HepG2 (cell line): Measurements from ENCODE around the gene MCAM. TPM values are rescaled to one million over a fixed set of nuclear protein-coding genes. Genes with fewer than 3 reads are reported as not detected.
A peak's percentile ranks its signal among the peaks of the same experiment; 100 is the strongest.

Source experiments
- ATAC-seq: fragments of 200-7000 bp; cut with Tn5 transposase; 3 replicates; pipeline ENCODE4 v1.9.1; 2020; ENCODE audit warnings: mild to moderate bottlenecking, moderate library complexity
- BruUV-seq: library from RNA; stranded (reverse); fragments of 400-500 nt; replicated peaks from 2 replicates; lab custom pipeline; 2021; lab: Mats Ljungman, UMichigan
- CTCF ChIA-PET: fragments of 300-600 bp; formaldehyde crosslinking; extraction: SDS; loops from one replicate; lab custom pipeline; 2021; ENCODE audit warnings: low total read pairs, inconsistent platforms, low intra/inter-chr PET ratio; lab: Yijun Ruan, JAX
- POLR2A ChIA-PET: fragments of 350-600 bp; sonication (Branson Sonifier 250); formaldehyde crosslinking; loops from one replicate; lab custom pipeline; 2020; ENCODE audit warnings: antibody characterized with exemption, inconsistent platforms; lab: Yijun Ruan, JAX
- DNase-seq: peaks from one replicate; pipeline ENCODE4 v3.0.0-alpha.2; 2015; ENCODE audit warnings: low spot score
- FAIRE-seq: peaks from 3 replicates; lab custom pipeline; 2011; peaks lifted over from hg19 to GRCh38; lab: Jason Lieb, UNC
- H2AFZ ChIP-seq: one replicate; pipeline ENCODE4 v1.6.1; 2011; ENCODE audit warnings: low read length, inconsistent platforms
- H3K27ac ChIP-seq: fragments of 300-600 bp; 3 replicates; pipeline ENCODE4 v1.8.0; 2011; ENCODE audit warnings: mixed run types, mild to moderate bottlenecking, mixed read lengths, low read length, inconsistent platforms; ENCODE audit not compliant: insufficient read depth; ENCODE audit errors: extremely low read length
- H3K27me3 ChIP-seq, 2 experiments: fragments of 200-600 bp in 1 of 2; 2 replicates in 1 of 2; 3 replicates in 1 of 2; pipeline versions ENCODE4 v1.6.0 to v1.8.0; 2011; ENCODE audit warnings: low read length in 2 of 2, mild to moderate bottlenecking in 2 of 2, moderate library complexity in 2 of 2, inconsistent platforms in 1 of 2; ENCODE audit not compliant: insufficient read depth in 2 of 2, control insufficient read depth in 1 of 2
- H3K36me3 ChIP-seq, 2 experiments: fragments of 200-600 bp in 1 of 2; replicated peaks in 1 of 2; 2 replicates in 1 of 2; 3 replicates in 1 of 2; pipeline versions ENCODE4 v1.5.1 to v1.8.0; 2011; ENCODE audit warnings: low read length in 2 of 2, inconsistent platforms in 1 of 2; ENCODE audit not compliant: insufficient read depth in 2 of 2, control insufficient read depth in 1 of 2
- H3K4me1 ChIP-seq: 2 replicates; pipeline ENCODE4 v1.5.1; 2012; ENCODE audit warnings: low read length, inconsistent platforms; ENCODE audit not compliant: insufficient read depth
- H3K4me2 ChIP-seq: 2 replicates; pipeline ENCODE4 v1.6.0; 2011; ENCODE audit warnings: low read depth, low read length, inconsistent platforms
- H3K4me3 ChIP-seq, 3 experiments: fragments of 200-600 bp in 1 of 3; sonication (generic), shearing (Covaris generic) in 1 of 3; replicated peaks in 1 of 3; 2 replicates each; pipeline ENCODE4 v1.5.1; 2011 to 2016; ENCODE audit warnings: low read length in 3 of 3, inconsistent platforms in 2 of 3, low read depth in 2 of 3, mild to moderate bottlenecking in 2 of 3, control low read depth in 1 of 3, mixed read lengths in 1 of 3; ENCODE audit not compliant: insufficient read depth in 1 of 3
- H3K79me2 ChIP-seq: one replicate; pipeline ENCODE4 v1.6.1; 2011; ENCODE audit warnings: low read length, inconsistent platforms; ENCODE audit not compliant: insufficient read depth
- H3K9ac ChIP-seq: 2 replicates; pipeline ENCODE4 v1.6.0; 2011; ENCODE audit warnings: mild to moderate bottlenecking, low read depth, low read length, inconsistent platforms; ENCODE audit not compliant: insufficient read depth
- H3K9me3 ChIP-seq: 2 replicates; pipeline ENCODE4 v1.5.1; 2012; ENCODE audit warnings: mild to moderate bottlenecking, low read length
- H4K20me1 ChIP-seq: 2 replicates; pipeline ENCODE4 v1.6.0; 2011; ENCODE audit warnings: inconsistent platforms, mild to moderate bottlenecking, low read length, moderate library complexity; ENCODE audit not compliant: insufficient read depth
- FOXA1 ChIP-seq, 2 experiments: fragments of 450-650 bp in 1 of 2; sonication (generic) in 1 of 2; formaldehyde crosslinking in 1 of 2; IDR thresholded peaks; 2 replicates each; pipeline versions ENCODE4 v1.4.0 to v1.6.1; 2016 to 2020; ENCODE audit warnings: missing genetic modification reagents in 1 of 2
- GABPA ChIP-seq, 2 experiments: IDR thresholded peaks; 2 replicates each; pipeline ENCODE4 v1.6.1; 2011 to 2016; ENCODE audit warnings: low read depth in 2 of 2, low read length in 1 of 2, missing biosample characterization in 1 of 2, missing genetic modification characterization in 1 of 2
- HNF4A ChIP-seq: sonication (generic); formaldehyde crosslinking; IDR thresholded peaks from 2 replicates; pipeline ENCODE4 v1.4.0; 2020; ENCODE audit warnings: missing genetic modification reagents
- RARA ChIP-seq: IDR thresholded peaks from 2 replicates; pipeline ENCODE4 v1.6.1; 2016; ENCODE audit warnings: missing genetic modification reagents, missing compliant biosample characterization
- SPEN ChIP-seq: sonication (generic); formaldehyde crosslinking; IDR thresholded peaks from 2 replicates; pipeline ENCODE4 v1.5.1; 2020; ENCODE audit warnings: low read depth, mild to moderate bottlenecking, missing genetic modification reagents
- ZNF562 ChIP-seq: sonication (generic); formaldehyde crosslinking; IDR thresholded peaks from 2 replicates; pipeline ENCODE4 v1.8.0; 2022; ENCODE audit warnings: missing genetic modification reagents, borderline replicate concordance
- ZSCAN20 ChIP-seq: sonication (generic); formaldehyde crosslinking; IDR thresholded peaks from 2 replicates; pipeline ENCODE4 v1.4.0; 2020; ENCODE audit warnings: missing genetic modification reagents, mild to moderate bottlenecking, borderline replicate concordance
- WGBS: methylation state at CpG from one replicate; pipeline ENCODE4 v1.1.6; 2017; ENCODE audit warnings: low lambda C conversion rate; 5-methylcytosine and 5-hydroxymethylcytosine counted together
- in situ Hi-C: cut with HindIII; loops from 2 replicates; pipeline ENCODE4 v1.10.0; 2017; ENCODE audit warnings: low pct_unique_long_range_greater_than_20kb; ENCODE audit not compliant: extremely low pct_ligation_motif_present
- intact Hi-C: fragments of 100-400 bp; cut with micrococcal nuclease; formaldehyde crosslinking; loops from one replicate; pipeline ENCODE4 v1.10.0; 2022; ENCODE audit not compliant: unreplicated experiment
- polyA plus RNA-seq, 8 experiments: library from polyadenylated mRNA; depleted of rRNA in 3 of 8; stranded (reverse) in 7 of 8; unstranded in 1 of 8; fragments of >200 nt; fragmentation: Illumina TruSeq in 4 of 8; extraction: Trizol in 4 of 8; gene quantifications; 2 replicates each; pipeline versions ENCODE4 v1.2.1 to v1.2.3, GENCODE V29; 2011 to 2016; ENCODE audit warnings: low read depth in 4 of 8, missing spikeins in 1 of 8, mixed read lengths in 1 of 8; ENCODE audit not compliant: insufficient read depth in 1 of 8
- total RNA-seq, 5 experiments: library from RNA; depleted of rRNA; stranded (reverse); fragments of >200 nt; fragmentation: Illumina TruSeq; extraction: Trizol; gene quantifications; 2 replicates each; pipeline ENCODE4 v1.2.3, GENCODE V29; 2016; ENCODE audit warnings: low read depth in 1 of 5
- TF ChIP-seq, protein P1 (sequence below): sonication (generic); formaldehyde crosslinking; IDR thresholded peaks from 2 replicates; pipeline ENCODE4 v1.5.0; 2020; ENCODE audit warnings: mild to moderate bottlenecking, missing genetic modification reagents, borderline replicate concordance
- TF ChIP-seq, protein P2 (sequence below): sonication (generic); formaldehyde crosslinking; IDR thresholded peaks from 2 replicates; pipeline ENCODE4 v1.4.0; 2020; ENCODE audit warnings: mild to moderate bottlenecking, missing genetic modification reagents
- TF ChIP-seq, protein P3 (sequence below): sonication (generic); formaldehyde crosslinking; IDR thresholded peaks from 2 replicates; pipeline ENCODE4 v1.4.0; 2020; ENCODE audit warnings: missing genetic modification reagents
- TF ChIP-seq, protein P4 (sequence below): sonication (generic); IDR thresholded peaks from 2 replicates; pipeline ENCODE4 v1.6.1; 2016; ENCODE audit warnings: low read depth, borderline replicate concordance

Gene MCAM
- total and polyA plus RNA-seq, 2 of the 13 experiments (the other 11 are each of a cell fraction or from before 2014, with no cell fraction given): 12.1 to 15.2 TPM

DNA sequence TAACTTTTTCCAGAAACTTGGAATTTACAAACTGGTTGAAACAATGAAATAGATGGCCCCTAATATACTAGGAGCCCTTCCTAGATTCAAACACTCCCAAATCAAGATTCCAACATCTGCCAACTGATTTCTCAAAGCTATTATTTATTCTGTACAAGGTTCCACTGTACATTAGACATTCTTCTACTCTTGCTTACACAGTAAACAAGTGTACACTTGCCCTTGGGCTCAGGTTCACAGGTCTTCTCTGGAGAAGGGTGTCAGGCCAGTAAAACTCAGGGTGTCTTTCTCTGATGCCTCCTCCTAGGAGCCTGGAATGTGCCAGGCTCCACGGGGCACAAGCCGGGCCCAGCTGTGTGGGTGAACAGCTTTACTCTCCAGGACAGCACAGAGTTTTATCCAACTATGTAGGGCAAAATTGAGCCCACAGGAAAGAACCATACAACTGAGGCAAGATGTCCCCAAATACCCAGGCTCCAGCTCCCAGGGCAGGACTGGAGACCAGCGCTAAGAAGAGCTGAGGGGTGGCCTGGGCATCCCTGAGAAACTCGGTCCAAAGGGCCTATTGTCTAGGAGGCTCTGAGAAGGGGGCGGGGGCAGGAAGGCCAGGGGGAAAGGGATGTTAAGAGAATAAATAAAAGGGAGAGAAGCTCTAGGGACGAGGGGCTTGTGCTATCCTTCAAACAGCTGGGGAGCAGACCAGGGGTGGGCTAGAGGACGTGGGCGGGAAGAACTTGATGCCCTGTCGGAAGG, 38.3 kb upstream of the MCAM start:
- Histone ChIP-seq H3K4me1 (peaks cover 60% of the 10 kb centered on the region), H3K36me3 (peaks cover 7 to 31% of the 10 kb centered on the region in 2 experiments; a peak in 4 of 5 replicates), H3K4me2 (0 out of 2 replicates have a peak overlapping the region, but pooled peaks have one; percentile 15), H3K4me3 (no peak overlapping the region), H3K9me3 (no peaks in the 10 kb centered on the region), H3K27ac (no peak overlapping the region), H4K20me1 (no peaks in the 10 kb centered on the region), H3K79me2 (no peaks in the 10 kb centered on the region), H3K9ac (no peak overlapping the region; the same call in 1 of the 2 replicates), H2AFZ (no peak overlapping the region), H3K27me3 (0 out of 5 replicates have a peak, but pooled peaks cover 0 to under 1% of the 10 kb centered on the region in 2 experiments)
- ATAC-seq: no peak
- 73% methylated on average over 9 of the region's 9 CpGs for WGBS
- ChIA-PET CTCF (no interaction called here), POLR2A (interaction anchor here (0.9 to 4.2 kb wide), 2 partner anchors 13 to 26 kb away, joined by 3 to 16 read pairs; partner anchors contain the start of gene USP2)
- DNase-seq: no peak
- in situ Hi-C loops: no loop called here
- intact Hi-C loops: no loop called here
- no TSS peak for BruUV-seq
- no peak for FAIRE-seq
- TF ChIP-seq SPEN (CRISPR knock-in tag) (no peak), ZSCAN20 (CRISPR knock-in tag) (no peak), RARA (CRISPR knock-in tag) (0 out of 2 replicates have a peak, but pooled peaks have one; percentile 30), HNF4A (CRISPR knock-in tag) (0 out of 2 replicates have a peak, but pooled peaks have one; percentile 16), ZNF562 (CRISPR knock-in tag) (no peak), GABPA (IDR thresholded peaks at IDR 0.05; ENCODE audit: low read depth, low read length) (no peak), GABPA (CRISPR knock-in tag; IDR thresholded peaks at IDR 0.05; ENCODE audit: low read depth) (no peak), FOXA1 (IDR thresholded peaks at IDR 0.05) (no peak), FOXA1 (CRISPR knock-in tag; IDR thresholded peaks at IDR 0.05) (peak; percentile 27; the same call in 1 of the 2 replicates)
- TF ChIP-seq, protein P1, sequence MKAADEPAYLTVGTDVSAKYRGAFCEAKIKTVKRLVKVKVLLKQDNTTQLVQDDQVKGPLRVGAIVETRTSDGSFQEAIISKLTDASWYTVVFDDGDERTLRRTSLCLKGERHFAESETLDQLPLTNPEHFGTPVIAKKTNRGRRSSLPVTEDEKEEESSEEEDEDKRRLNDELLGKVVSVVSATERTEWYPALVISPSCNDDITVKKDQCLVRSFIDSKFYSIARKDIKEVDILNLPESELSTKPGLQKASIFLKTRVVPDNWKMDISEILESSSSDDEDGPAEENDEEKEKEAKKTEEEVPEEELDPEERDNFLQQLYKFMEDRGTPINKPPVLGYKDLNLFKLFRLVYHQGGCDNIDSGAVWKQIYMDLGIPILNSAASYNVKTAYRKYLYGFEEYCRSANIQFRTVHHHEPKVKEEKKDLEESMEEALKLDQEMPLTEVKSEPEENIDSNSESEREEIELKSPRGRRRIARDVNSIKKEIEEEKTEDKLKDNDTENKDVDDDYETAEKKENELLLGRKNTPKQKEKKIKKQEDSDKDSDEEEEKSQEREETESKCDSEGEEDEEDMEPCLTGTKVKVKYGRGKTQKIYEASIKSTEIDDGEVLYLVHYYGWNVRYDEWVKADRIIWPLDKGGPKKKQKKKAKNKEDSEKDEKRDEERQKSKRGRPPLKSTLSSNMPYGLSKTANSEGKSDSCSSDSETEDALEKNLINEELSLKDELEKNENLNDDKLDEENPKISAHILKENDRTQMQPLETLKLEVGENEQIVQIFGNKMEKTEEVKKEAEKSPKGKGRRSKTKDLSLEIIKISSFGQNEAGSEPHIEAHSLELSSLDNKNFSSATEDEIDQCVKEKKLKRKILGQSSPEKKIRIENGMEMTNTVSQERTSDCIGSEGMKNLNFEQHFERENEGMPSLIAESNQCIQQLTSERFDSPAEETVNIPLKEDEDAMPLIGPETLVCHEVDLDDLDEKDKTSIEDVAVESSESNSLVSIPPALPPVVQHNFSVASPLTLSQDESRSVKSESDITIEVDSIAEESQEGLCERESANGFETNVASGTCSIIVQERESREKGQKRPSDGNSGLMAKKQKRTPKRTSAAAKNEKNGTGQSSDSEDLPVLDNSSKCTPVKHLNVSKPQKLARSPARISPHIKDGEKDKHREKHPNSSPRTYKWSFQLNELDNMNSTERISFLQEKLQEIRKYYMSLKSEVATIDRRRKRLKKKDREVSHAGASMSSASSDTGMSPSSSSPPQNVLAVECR: no peak
- TF ChIP-seq, protein P2, sequence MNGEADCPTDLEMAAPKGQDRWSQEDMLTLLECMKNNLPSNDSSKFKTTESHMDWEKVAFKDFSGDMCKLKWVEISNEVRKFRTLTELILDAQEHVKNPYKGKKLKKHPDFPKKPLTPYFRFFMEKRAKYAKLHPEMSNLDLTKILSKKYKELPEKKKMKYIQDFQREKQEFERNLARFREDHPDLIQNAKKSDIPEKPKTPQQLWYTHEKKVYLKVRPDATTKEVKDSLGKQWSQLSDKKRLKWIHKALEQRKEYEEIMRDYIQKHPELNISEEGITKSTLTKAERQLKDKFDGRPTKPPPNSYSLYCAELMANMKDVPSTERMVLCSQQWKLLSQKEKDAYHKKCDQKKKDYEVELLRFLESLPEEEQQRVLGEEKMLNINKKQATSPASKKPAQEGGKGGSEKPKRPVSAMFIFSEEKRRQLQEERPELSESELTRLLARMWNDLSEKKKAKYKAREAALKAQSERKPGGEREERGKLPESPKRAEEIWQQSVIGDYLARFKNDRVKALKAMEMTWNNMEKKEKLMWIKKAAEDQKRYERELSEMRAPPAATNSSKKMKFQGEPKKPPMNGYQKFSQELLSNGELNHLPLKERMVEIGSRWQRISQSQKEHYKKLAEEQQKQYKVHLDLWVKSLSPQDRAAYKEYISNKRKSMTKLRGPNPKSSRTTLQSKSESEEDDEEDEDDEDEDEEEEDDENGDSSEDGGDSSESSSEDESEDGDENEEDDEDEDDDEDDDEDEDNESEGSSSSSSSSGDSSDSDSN: no peak
- TF ChIP-seq, protein P3, sequence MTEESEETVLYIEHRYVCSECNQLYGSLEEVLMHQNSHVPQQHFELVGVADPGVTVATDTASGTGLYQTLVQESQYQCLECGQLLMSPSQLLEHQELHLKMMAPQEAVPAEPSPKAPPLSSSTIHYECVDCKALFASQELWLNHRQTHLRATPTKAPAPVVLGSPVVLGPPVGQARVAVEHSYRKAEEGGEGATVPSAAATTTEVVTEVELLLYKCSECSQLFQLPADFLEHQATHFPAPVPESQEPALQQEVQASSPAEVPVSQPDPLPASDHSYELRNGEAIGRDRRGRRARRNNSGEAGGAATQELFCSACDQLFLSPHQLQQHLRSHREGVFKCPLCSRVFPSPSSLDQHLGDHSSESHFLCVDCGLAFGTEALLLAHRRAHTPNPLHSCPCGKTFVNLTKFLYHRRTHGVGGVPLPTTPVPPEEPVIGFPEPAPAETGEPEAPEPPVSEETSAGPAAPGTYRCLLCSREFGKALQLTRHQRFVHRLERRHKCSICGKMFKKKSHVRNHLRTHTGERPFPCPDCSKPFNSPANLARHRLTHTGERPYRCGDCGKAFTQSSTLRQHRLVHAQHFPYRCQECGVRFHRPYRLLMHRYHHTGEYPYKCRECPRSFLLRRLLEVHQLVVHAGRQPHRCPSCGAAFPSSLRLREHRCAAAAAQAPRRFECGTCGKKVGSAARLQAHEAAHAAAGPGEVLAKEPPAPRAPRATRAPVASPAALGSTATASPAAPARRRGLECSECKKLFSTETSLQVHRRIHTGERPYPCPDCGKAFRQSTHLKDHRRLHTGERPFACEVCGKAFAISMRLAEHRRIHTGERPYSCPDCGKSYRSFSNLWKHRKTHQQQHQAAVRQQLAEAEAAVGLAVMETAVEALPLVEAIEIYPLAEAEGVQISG (CRISPR knock-in tag): no peak
- TF ChIP-seq, protein P4, sequence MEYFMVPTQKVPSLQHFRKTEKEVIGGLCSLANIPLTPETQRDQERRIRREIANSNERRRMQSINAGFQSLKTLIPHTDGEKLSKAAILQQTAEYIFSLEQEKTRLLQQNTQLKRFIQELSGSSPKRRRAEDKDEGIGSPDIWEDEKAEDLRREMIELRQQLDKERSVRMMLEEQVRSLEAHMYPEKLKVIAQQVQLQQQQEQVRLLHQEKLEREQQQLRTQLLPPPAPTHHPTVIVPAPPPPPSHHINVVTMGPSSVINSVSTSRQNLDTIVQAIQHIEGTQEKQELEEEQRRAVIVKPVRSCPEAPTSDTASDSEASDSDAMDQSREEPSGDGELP: no peak
